Measurements from ENCODE around the gene PURA. TPM values are rescaled to one million over a fixed set of nuclear protein-coding genes. Genes with fewer than 3 reads are reported as not detected.
A peak's percentile ranks its signal among the peaks of the same experiment; 100 is the strongest.

PURA gene
- total RNA-seq, 1 donor from 2014 or later = 39.4 TPM

DNA sequence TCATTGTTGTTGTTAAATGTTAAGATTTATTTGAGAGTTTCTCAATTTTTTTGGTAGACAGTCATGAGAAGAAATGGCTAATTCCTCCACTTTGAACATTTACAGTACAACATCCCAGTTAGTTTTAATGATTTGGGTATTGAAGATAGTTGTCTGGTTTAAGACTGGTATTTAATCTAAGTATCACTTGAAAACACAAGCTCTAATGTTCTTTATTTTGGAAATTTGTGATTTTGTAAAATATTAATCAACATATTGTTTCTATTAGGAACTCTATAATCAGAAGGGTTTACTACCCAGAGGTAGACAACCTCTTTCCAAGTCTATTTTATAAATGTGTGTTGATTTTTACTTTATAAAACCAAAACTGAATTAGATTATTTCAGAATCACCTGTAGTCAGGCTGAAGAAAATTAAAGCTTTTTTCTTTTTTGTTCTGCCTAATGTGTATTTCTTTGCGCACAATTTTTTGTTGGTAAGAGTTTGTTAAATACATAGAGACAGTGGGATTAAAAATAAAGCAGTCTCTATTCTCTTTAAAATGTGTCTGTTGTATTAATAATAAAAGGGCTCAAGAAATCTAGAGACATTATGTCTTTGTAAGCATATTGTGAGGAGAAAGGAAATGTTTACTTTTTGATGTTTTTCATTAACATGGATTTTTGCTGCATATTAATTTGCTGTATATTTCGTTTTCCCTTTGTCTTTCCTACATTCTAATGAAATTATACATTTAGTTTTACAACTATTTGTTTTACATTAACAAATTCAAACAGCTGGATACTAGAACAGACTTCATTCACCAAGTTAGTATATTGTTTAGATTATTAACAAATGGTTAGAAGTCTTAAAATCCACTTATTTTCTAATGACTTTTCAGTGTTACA lies 3.9 kb upstream of the PURA start:
- DNase-seq (ENCODE audit: low spot score) = no peak

DNA sequence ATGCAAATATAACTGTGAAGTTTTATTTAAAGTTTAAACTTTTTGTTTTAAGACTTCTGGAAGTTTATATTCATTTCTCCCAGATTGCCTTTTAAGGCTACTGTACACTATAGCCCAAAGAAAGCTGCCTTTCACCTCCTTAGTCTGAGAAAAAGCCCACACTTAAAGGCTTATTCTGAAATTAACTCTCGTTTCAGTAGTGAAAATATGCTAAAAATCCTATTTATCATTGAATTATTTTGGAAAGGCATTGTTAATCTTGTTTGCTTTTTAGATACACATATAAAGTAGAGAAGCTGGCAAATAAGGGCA lies 3.3 kb upstream of the PURA start:
- no peak for DNase-seq (ENCODE audit: low spot score)

DNA sequence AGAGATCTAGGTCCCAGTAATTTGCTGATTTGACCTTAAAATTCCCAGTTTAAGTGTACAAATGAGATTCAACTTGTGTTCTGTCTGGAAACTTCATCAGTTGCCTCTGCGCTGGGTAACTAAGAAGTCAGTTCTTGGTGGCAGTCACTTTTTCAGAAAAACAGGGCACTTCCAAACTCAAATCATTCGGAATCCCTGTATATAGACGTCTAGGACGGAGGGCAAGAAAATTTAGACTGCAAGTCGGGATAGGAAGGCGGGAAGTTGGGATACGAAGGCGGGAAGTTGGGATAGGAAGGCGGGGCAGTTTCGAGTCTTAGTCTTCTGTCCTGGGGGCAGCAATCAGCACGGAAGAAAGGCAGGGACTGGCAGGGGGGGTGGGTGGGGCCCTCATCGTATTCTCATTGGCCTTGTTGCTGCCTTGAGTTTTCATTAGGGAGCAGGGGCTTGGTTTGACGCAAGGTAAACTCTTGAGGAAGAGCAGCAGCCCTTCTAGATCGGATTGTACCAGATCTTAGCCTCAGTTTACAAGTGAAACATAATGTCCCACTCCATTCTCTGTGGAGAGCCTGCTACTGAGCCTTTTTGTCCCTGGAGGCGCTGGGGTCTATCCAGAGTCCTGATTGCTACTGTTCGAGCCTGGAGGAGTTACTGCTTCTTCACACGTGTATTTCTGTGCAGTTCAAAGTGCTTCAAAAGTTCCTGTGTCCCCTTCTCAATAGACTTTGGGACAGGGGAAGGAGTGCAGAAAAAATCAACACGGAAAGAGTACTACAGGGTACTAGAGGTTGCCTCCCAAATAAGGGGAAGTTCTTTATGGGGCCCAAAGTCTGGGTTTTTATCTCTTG lies 2.7 kb upstream of the PURA start:
- DNase-seq (ENCODE audit: low spot score) = no peak

DNA sequence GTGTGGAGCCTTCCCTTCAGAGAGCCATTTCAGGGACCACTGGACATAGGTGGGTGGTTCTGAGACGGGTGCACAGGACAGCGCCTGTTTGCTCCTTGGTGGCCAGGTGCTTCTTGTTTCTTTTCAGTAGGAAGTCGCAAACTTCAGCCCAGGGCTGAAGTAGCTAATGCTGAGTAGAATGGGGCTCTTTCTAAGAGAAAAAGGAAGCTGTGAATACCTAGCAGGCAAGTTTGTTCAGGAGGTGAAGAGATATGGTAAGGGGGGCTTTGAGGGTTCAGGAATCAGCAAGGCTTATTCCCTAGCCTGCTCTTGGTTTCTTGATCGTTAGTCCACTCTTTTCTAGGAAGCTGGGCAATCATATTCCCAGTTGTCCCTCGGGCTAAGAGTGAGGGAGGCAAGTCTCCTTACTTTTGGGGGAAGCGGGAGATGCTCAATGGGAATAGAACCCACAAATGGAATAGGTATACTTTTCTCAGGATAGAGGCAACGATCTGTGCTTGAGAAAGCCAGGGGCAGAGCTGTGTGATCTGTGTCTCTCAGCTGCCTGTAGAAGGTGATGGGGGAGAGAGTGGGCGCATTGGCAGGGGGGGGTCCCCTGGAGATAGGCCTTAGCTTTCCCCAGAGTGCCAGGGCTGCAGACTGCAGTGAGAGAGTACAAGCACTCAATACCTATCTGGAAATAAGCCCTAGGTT lies 1.9 kb upstream of the PURA start:
- no peak for DNase-seq (ENCODE audit: low spot score)

DNA sequence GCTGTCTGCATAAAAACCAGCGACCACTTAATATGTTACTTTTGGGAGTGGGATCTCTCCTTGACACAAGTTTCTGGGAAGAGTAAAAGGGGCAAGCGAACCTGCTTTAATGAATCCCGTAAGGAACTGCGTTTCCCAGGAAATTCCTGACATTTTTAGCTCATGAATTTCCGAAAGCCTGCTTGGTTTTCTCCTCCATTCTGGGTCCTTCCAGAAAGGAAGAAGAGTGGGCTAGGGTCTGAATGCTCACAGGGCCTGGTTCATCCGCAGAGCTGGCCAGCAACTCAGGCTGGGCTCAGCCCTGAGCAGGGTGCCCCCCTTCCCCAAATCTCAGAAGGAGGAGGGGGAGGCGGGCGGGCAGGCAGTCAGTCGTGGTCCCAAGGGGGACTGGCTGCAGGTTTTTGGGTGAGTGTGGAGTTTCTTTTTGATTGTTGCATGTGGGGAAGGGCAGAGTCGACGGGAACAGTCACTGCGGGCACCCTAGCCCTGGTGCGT lies 1.2 kb upstream of the PURA start:
- no peak for DNase-seq (ENCODE audit: low spot score)

DNA sequence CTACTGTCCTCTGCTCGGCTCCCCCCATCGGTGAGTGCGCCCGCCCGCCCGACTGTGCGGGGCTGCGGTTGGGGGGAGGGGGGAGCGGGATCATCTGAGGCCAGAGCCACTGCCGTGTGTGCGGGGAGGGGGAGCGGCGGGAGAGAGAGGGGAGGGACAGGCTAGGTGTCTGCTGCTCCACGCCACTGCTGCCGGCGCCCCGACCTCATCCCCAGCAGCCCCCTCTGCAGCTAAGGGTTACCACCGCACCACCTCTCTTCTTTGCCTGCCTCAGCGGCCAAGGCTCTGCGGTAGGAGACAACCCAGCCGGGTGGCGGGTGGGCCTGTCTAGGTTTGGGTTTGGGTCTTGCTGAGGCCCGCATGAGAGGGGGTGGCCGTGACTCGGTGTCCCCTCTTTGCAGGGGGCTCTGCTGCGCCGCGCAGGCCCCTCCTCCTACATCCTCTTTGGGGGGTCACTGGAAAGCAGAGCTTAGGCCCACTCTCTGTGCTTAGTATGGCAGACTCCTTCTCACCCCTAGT lies 670 bp upstream of the PURA start:
- no peak for DNase-seq (ENCODE audit: low spot score)

DNA sequence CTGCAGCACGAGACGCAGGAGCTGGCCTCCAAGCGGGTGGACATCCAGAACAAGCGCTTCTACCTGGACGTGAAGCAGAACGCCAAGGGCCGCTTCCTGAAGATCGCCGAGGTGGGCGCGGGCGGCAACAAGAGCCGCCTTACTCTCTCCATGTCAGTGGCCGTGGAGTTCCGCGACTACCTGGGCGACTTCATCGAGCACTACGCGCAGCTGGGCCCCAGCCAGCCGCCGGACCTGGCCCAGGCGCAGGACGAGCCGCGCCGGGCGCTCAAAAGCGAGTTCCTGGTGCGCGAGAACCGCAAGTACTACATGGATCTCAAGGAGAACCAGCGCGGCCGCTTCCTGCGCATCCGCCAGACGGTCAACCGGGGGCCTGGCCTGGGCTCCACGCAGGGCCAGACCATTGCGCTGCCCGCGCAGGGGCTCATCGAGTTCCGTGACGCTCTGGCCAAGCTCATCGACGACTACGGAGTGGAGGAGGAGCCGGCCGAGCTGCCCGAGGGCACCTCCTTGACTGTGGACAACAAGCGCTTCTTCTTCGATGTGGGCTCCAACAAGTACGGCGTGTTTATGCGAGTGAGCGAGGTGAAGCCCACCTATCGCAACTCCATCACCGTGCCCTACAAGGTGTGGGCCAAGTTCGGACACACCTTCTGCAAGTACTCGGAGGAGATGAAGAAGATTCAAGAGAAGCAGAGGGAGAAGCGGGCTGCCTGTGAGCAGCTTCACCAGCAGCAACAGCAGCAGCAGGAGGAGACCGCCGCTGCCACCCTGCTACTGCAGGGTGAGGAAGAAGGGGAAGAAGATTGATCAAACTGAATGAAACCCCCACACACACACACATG lies 654 bp downstream of the PURA start:
- peak; percentile 61 for DNase-seq (ENCODE audit: low spot score)

DNA sequence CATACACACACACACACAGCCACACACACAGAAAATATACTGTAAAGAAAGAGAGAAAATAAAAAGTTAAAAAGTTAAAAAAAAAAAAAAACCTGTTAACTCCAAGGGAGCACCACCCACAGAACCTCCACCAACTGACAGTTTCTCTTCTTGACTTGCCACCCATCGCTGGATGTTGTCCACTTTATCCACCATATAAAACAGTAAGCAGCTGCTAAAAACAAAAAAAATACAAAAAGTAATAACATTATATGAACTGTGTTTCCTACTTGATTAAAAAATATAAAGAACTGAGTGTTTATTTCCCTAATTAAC lies 1.2 kb downstream of the PURA start:
- no peak for DNase-seq (ENCODE audit: low spot score)

DNA sequence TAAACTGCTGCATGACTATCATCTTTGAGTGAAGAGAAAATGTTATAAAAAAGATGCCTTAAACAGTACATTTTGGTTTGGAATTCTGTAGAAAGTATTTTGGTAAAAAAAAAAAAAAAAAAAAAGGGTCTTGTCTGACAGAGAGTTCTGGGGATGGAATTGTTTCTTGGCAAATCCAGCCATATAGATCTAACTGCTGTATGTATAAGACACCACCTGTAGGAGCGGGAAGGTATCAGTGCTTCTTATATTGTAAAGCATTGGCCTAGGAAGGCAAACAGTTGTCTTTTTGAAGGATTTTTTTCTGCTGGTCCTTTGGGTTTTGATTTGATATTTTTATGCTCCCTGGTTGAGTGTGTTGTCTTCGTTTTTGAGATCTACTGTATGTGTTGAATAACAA lies 2.8 kb downstream of the PURA start:
- no peak for DNase-seq (ENCODE audit: low spot score)

DNA sequence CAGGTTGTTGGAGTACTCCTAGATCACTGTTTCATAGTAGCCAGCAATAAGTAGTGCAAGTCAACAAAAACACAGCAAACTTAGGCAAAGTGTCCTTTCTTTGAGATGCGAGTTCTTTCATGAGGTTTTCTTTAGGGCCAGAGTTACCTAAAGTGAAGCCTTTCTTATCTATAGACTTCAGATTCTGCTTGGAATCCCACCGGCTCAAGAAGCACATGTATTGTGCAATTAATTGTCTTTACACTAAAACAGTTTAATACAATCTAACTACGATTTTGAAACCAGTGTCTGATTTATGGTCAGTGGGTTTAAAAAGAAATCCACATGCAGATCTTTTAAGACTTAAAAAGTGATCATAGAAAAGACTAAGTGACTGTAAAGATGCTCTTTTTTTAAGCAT lies 3.6 kb downstream of the PURA start:
- DNase-seq (ENCODE audit: low spot score) = no peak

DNA sequence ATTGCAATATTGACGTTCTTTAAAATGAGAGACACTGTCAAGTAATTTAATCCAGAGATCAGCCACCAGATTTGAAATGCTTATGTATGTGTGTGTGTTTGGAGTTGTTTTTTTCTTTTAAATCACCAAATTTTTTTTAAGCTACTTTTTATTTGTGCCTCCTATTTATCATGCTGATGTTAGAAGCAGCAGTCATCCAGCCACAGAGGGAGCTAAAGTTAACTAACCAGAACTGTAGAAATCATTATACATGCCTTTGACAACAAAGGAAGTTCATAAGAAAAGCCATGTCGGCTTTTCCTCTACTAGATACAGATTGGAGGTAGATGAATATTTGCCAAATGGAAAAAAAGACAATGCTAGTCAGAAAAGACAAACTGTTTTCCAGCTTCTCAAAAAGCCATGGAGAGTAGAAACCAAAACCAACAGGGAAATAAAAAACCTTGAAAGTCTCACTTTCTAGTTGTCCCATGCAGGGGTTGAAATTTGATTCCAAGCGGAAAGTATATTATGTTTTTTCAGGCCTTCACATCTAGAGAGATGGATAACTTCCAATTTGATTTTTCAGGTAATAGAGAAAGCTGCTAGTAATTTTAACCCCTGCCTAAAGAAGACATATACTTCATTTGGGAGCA lies 4.5 kb downstream of the PURA start:
- DNase-seq (ENCODE audit: low spot score) = no peak

DNA sequence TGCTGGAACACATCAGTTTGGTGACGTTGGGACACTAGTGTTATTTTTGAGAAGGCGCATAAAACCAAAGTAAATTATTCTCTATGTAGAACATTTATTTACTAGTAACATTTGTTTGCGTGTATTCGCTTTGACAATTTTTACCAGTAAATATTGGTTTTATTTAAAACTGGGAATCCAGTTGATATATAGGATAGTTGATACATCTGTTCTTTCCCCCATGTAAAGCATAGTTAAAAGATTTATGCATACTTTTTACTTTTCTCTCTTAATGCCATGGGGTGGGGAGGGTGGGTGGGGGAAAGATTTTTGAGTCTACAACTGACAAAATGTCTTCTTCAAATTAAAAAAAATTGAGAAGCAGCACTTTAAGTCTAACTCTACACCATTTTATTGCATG lies 11.7 kb downstream of the PURA start, which contains the start of gene IGIP:
Gene IGIP (plus strand): TSS at position 301 of the 400 bp plus-strand sequence. CDS start 2,540 bp downstream, outside the sequence.
- DNase-seq (ENCODE audit: low spot score) = no peak

DNA sequence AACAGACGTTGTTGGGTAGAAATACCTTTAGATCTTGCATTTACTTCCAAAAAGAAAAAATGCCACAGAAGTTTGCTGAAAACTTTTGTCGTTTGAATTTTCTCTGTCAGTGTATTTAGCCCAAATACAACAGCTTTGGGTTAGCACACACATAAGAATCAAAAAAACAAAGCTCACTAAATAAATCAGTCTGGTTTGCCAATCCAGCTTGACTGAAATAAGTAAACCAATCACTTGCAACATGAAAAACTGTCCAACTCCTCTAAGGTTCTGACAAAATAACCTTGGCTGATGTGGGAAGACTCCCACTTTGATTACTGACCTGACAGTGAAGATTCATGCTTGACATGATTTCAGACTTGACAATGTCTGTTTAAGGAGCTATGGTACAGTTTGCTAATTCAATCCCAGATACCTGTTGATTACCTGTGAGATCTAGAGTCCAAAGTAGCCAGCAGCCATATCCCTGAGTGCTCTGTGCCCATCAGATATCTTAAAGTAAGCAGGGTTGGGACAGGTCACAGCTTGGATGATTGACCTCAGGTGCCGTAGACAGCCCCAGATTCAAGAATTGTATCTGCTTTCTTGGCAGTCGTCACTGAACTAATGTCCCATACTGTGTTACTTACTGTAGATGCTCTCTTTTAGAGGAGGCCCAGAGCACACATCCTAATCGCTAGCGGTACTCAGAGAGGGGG lies 12.6 kb downstream of the PURA start:
- DNase-seq (ENCODE audit: low spot score) = no peak

DNA sequence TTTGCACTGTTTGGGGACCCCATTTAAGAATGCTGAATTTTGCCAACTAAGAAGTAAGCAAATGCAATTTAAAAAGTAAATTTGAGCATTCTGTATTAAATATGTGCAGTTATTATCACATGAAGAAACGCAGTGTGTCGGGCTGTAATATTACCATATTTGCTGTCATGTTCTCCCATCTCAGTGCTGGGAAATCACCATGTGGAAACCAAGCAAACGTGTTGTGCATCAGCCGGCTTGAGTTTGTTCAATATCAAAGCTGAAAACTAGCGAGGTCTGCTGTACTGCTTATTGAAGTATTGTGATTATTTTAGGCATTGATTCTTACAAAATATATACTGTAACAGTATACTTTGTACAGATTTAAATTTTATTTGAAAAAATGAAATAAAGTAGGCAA lies 14.5 kb downstream of the PURA start:
- no peak for DNase-seq (ENCODE audit: low spot score)

DNA sequence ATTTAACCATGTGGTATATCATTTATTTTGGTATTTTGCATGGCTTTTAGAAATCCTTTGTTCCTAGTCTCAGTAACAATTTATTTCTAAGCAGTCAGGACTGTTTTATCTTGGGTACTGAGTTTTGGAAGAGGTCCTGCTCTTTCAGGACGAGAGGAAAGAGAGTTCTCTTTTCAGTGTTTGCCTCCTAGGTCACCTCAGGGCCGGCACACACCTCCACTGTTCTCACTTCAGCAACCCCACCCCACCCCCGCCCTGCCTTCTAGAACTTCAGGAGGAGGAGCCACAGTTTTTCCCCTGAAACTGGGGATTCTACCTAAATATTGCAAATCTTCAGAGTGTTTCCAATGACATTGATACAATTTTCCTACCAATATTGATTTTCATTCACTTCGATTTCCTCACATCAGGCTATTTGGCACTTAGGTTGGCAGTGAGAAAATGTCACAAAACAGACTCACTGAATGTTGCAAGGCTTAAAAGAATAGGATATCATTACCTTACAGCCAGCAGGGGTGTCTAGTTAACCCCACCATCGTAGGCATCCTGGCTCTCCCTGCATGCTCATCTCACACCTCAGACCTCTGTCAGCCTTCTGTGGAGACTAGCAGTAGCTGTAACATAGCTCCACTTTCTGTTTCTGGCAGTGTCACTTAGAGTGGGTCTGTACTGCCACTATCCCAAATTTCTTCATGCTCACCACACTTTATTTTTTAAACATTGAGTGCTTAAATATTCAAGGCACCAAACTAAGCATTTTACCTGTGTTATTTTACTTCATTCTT lies 17.2 kb downstream of the PURA start:
- DNase-seq (ENCODE audit: low spot score) = no peak

DNA sequence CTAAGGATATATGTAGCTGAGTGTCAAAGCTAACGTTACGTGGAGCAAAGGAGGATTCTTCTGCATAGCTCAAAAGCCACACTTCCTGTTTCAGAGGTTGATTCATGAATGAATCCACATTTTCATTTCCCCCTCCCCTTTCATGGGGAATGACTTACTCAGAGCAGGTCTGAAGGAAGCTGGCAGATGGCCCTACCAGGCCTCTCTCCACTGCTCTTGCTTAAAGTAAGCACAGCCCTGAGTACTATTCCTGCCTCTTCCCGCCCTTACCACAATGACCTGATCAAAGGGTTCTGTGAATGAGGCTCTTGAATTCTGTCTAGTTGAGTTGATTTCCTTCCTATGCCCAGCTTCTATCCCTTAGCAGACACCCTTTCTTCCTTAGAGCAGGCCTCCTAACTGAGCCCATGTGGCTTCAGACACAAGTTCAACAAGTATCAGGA lies 18.1 kb downstream of the PURA start:
- DNase-seq (ENCODE audit: low spot score) = no peak

DNA sequence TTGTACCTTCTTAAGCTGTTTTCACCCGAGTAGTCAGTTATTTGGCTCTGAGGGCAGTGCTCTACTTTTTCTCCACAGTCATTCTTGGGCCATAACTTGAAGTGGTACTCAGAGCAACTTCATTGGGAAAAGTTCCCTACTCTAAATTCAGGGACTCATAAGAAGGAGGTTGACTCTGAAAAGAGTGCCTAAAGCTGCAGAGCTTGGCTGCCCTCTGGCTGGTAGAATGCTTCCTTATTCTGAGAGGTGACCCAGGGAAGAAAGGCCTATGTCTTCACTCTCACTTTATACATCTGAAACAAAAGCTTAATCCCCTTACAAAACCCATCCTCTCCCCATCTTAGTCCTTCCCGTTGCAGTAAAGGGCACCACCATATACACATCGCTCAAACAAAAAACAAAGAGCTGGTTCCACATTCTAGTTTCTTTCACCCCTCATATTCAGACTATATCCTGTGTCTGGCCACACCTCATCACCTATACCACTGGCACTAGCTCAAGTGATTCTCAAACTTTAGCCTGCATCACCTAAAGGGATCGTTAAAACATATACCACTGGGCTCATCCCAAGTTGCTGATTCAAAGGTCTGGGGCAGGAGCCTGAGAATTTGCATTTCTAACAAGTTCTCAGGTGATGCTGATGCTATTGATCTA lies 19.7 kb downstream of the PURA start:
- DNase-seq (ENCODE audit: low spot score) = no peak

DNA sequence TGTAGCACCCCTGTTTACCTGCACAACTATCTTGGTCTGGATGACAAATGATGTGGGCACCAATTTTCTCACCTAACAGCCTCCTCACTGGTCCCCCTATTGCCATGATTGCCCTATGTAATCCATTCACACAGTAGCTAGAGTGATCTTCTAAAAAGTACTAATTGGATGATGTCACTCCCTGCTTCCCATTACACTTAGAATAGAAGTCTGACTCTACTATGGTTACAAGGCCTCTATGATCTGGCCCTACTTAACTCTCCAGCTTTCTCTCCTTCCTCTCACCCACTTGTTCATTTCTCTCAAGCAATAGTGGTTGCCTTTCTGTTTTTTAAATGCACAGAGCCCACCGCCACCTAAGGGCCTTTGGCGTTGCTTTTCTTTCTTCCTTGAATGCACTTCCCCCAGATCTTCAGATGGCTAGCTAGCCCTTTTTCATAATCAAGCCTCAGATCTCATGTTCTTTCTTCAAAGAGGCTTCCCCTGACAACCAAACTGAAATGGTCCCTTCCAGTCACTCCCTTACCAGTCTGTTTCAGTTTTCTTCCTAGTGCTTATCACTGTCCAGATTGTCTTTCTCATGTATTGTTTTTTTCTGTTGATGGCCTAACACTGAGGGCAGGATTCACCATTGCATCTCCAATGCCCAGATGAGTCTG lies 20.5 kb downstream of the PURA start:
- DNase-seq (ENCODE audit: low spot score) = no peak

Data from mucosa of gallbladder (tissue), 1 donor.